Vagina (tissue), 2 donors: Measurements from ENCODE around the gene SAFB. TPM values are rescaled to one million over a fixed set of nuclear protein-coding genes. Genes with fewer than 3 reads are reported as not detected.

Experiments used
- DNase-seq, 2 donors: peaks; one replicate each; pipeline ENCODE4 v3.0.0-alpha.2; 2017; ENCODE audit errors: extremely low spot score in 2 of 2
- H3K27ac ChIP-seq: fragments of 200-600 bp; sonication (generic); one replicate; pipeline ENCODE4 v1.5.1; 2019
- H3K27me3 ChIP-seq: fragments of 200-600 bp; sonication (generic); one replicate; pipeline ENCODE4 v1.5.1; 2019
- H3K36me3 ChIP-seq, 2 donors: fragments of 200-600 bp; sonication (generic); one replicate each; pipeline ENCODE4 v1.5.1; 2017 to 2019
- H3K4me1 ChIP-seq: fragments of 200-600 bp; sonication (generic); one replicate; pipeline ENCODE4 v1.5.1; 2019
- H3K4me3 ChIP-seq, 2 donors: fragments of 200-600 bp; sonication (generic); 1 replicate in 1 of 2; 2 replicates in 1 of 2; pipeline ENCODE4 v1.5.1; 2016 to 2019
- H3K9me3 ChIP-seq: fragments of 200-600 bp; sonication (generic); one replicate; pipeline ENCODE4 v1.5.1; 2019
- CTCF ChIP-seq, 3 experiments: fragments of 450-650 bp in 2 of 3; fragments of 200-600 bp in 1 of 3; sonication (generic) in 1 of 3; IDR thresholded peaks; one replicate each; pipeline ENCODE4 v1.5.1; 2017 to 2019; ENCODE audit warnings: antibody characterized with exemption in 3 of 3, mild to moderate bottlenecking in 2 of 3, moderate library complexity in 2 of 3
- POLR2A ChIP-seq, 2 donors: fragments of 450-650 bp; IDR thresholded peaks; one replicate each; pipeline ENCODE4 v1.6.1; 2017; ENCODE audit warnings: antibody characterized with exemption in 2 of 2, mild to moderate bottlenecking in 2 of 2, moderate library complexity in 2 of 2
- POLR2AphosphoS5 ChIP-seq, 2 donors: sonication (generic); formaldehyde crosslinking; IDR thresholded peaks; one replicate each; pipeline ENCODE4 v1.9.0; 2017; ENCODE audit warnings: antibody characterized with exemption in 2 of 2, mild to moderate bottlenecking in 2 of 2, low read depth in 1 of 2; ENCODE audit not compliant: insufficient read depth in 1 of 2
- intact Hi-C: fragments of 100-400 bp; cut with DNase I; formaldehyde crosslinking; loops from one replicate; pipeline ENCODE4 v1.15.1; 2023
- total RNA-seq: library from RNA; depleted of rRNA; stranded (reverse); fragments of >200 nt; gene quantifications from one replicate; pipeline ENCODE4 v1.2.3, GENCODE V29; 2016

SAFB gene
- total RNA-seq, 1 donor from 2014 or later: 145 TPM

GRCh38 chr19:5680437-5681368 lies 57.8 kb downstream of the SAFB start, which contains the start of the genes HSD11B1L and MICOS13:
Gene HSD11B1L, plus strand, starts transcription at chr19:5681027. Its CDS starts 3,806 bp downstream, at chr19:5684833.
Gene MICOS13, minus strand, starts transcription at chr19:5680516. Its CDS starts 30 bp downstream, at chr19:5680486.
- no peaks in the 10 kb centered on the region for H3K36me3 ChIP-seq
- H3K27ac ChIP-seq: peak within 1 kb of the TSS; percentile 90
- intact Hi-C loops: no loop called here
- peak; percentile 90 to 99 for TF ChIP-seq POLR2AphosphoS5 (IDR thresholded peaks at IDR 0.05; ENCODE audit: insufficient read depth in 1 of 2, low read depth in 1 of 2)
- no peak for TF ChIP-seq CTCF (IDR thresholded peaks at IDR 0.05)
- peak; percentile 97 to 99 for DNase-seq
- H3K4me3 ChIP-seq: peak within 1 kb of the TSS; percentile 85 to 96
- no peaks in the 10 kb centered on the region for H3K27me3 ChIP-seq
- H3K9me3 ChIP-seq: no peaks in the 10 kb centered on the region
- peaks cover 21% of the 10 kb centered on the region for H3K4me1 ChIP-seq

- no peak for DNase-seq
- Histone ChIP-seq H3K27ac (no peak overlapping the region), H3K4me3 (peak overlapping the region; percentile 85 to 96), H3K9me3 (no peaks in the 10 kb centered on the region), H3K27me3 (no peaks in the 10 kb centered on the region), H3K4me1 (peaks cover 26% of the 10 kb centered on the region), H3K36me3 (no peaks in the 10 kb centered on the region)
- intact Hi-C loops: no loop called here
- TF ChIP-seq POLR2AphosphoS5 (IDR thresholded peaks at IDR 0.05; ENCODE audit: insufficient read depth in 1 of 2, low read depth in 1 of 2) (no peak), POLR2A (IDR thresholded peaks at IDR 0.05) (no peak), CTCF (IDR thresholded peaks at IDR 0.05) (no peak)
These were observed 58.7 kb downstream of the SAFB start for GRCh38 chr19:5681391-5682106.

GRCh38 chr19:5682107-5682482 lies 59.2 kb downstream of the SAFB start:
- Histone ChIP-seq H3K36me3 (no peaks in the 10 kb centered on the region), H3K27ac (no peak overlapping the region), H3K27me3 (no peaks in the 10 kb centered on the region), H3K4me3 (no peak overlapping the region), H3K4me1 (peaks cover 26% of the 10 kb centered on the region), H3K9me3 (no peaks in the 10 kb centered on the region)
- DNase-seq: no peak
- TF ChIP-seq POLR2A (IDR thresholded peaks at IDR 0.05): no peak
- TF ChIP-seq CTCF (IDR thresholded peaks at IDR 0.05): no peak
- TF ChIP-seq POLR2AphosphoS5 (IDR thresholded peaks at IDR 0.05; ENCODE audit: insufficient read depth in 1 of 2, low read depth in 1 of 2): no peak
- intact Hi-C loops: no loop called here

GRCh38 chr19:5683177-5683886 lies 60.4 kb downstream of the SAFB start:
- Histone ChIP-seq H3K36me3 (no peaks in the 10 kb centered on the region), H3K4me3 (no peak overlapping the region), H3K27ac (no peak overlapping the region), H3K27me3 (no peaks in the 10 kb centered on the region), H3K4me1 (peaks cover 31% of the 10 kb centered on the region), H3K9me3 (no peaks in the 10 kb centered on the region)
- intact Hi-C loops: no loop called here
- TF ChIP-seq POLR2AphosphoS5 (IDR thresholded peaks at IDR 0.05; ENCODE audit: insufficient read depth in 1 of 2, low read depth in 1 of 2) (no peak), CTCF (IDR thresholded peaks at IDR 0.05) (no peak), POLR2A (IDR thresholded peaks at IDR 0.05) (no peak)
- DNase-seq: no peak
